ENCODE results near the gene KCTD13.
A peak's percentile ranks its signal among the peaks of the same experiment; 100 is the strongest.

Gene KCTD13

DNA sequence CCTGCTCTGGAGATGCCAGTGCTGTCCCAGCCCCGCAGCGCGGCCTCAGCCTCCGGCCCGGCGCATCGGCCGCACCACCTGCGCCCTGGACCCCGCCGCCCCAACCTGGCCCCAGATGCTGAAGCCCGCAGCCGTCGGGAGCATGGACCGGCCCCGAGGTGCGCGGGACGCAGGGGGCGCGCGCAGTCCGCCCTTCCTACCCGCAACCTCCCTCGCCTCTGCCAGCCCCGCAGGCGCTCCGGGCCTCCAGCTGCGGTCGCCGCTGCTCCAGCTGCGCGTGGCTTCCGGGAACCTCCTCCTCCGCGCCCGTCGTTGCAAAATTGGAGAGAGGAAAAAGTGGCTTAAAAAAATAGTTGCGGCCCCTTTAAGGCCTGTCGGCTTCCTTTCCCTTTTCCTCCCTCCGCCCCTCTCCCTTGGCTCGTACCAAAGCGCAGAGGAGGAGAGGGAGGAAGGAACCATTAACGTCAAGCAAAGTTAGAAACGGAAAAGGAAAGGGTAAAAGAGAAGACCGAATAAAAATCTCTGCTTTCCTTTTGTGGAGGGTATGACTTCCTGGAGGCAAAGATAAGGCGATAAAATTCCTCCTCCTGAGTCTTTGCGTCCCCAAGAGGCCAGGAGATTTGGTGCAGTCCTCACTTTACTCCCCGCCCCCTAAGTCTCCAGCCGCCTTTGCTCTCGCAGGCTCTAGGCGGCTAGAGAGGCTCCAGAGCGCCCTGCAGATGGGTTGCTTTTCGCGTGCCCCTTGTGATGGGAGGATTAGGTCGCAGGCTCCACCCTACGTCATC lies 63.0 kb downstream of the KCTD13 start, which contains the start of gene CDIPT (continued):
- TF ChIP-seq, protein P1, sequence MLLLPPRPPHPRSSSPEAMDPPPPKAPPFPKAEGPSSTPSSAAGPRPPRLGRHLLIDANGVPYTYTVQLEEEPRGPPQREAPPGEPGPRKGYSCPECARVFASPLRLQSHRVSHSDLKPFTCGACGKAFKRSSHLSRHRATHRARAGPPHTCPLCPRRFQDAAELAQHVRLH (tag by site-specific recombination; IDR thresholded peaks at IDR 0.05) = peak; percentile 78; the same call in 1 of the 2 replicates
- TF ChIP-seq, protein P2, sequence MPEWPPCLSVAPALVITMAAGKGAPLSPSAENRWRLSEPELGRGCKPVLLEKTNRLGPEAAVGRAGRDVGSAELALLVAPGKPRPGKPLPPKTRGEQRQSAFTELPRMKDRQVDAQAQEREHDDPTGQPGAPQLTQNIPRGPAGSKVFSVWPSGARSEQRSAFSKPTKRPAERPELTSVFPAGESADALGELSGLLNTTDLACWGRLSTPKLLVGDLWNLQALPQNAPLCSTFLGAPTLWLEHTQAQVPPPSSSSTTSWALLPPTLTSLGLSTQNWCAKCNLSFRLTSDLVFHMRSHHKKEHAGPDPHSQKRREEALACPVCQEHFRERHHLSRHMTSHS (tag by site-specific recombination; IDR thresholded peaks at IDR 0.05) = no peak
- peak; percentile 74 for TF ChIP-seq ZSCAN30 (tag by site-specific recombination; IDR thresholded peaks at IDR 0.05)
- peak; percentile 71 for TF ChIP-seq SP2 (tag by site-specific recombination; IDR thresholded peaks at IDR 0.05)
- no peak for TF ChIP-seq ZNF426 (tag by site-specific recombination; IDR thresholded peaks at IDR 0.05)
- TF ChIP-seq ZNF37A (tag by site-specific recombination; IDR thresholded peaks at IDR 0.05) = no peak
- peak; percentile 47 for TF ChIP-seq ZFHX2 (tag by site-specific recombination; conservative IDR thresholded peaks at IDR 0.05)
- peak; percentile 66; the same call in 1 of the 2 replicates for TF ChIP-seq SALL2 (tag by site-specific recombination; IDR thresholded peaks at IDR 0.05; ENCODE audit: borderline replicate concordance)
- peak; percentile 87 for TF ChIP-seq PRDM1 (tag by site-specific recombination; IDR thresholded peaks at IDR 0.05)
- TF ChIP-seq ZNF24 (tag by site-specific recombination; IDR thresholded peaks at IDR 0.05) = peak; percentile 95
- TF ChIP-seq, protein P3, sequence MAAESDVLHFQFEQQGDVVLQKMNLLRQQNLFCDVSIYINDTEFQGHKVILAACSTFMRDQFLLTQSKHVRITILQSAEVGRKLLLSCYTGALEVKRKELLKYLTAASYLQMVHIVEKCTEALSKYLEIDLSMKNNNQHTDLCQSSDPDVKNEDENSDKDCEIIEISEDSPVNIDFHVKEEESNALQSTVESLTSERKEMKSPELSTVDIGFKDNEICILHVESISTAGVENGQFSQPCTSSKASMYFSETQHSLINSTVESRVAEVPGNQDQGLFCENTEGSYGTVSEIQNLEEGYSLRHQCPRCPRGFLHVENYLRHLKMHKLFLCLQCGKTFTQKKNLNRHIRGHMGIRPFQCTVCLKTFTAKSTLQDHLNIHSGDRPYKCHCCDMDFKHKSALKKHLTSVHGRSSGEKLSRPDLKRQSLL (tag by site-specific recombination; IDR thresholded peaks at IDR 0.05) = no peak; the same call in 1 of the 2 replicates
- peak; percentile 28 for TF ChIP-seq ZNF184 (tag by site-specific recombination; IDR thresholded peaks at IDR 0.05)
- TF ChIP-seq ZNF391 (tag by site-specific recombination; IDR thresholded peaks at IDR 0.05; ENCODE audit: borderline replicate concordance, low read depth) = peak; percentile 72; the same call in 1 of the 2 replicates
- peak; percentile 87; the same call in 1 of the 2 replicates for TF ChIP-seq ZFP69B (tag by site-specific recombination; IDR thresholded peaks at IDR 0.05)
- no peak for TF ChIP-seq MZF1 (tag by site-specific recombination; IDR thresholded peaks at IDR 0.05; ENCODE audit: borderline replicate concordance)
- no peak for TF ChIP-seq ZNF138 (tag by site-specific recombination; IDR thresholded peaks at IDR 0.05; ENCODE audit: borderline replicate concordance)
- TF ChIP-seq, protein P4, sequence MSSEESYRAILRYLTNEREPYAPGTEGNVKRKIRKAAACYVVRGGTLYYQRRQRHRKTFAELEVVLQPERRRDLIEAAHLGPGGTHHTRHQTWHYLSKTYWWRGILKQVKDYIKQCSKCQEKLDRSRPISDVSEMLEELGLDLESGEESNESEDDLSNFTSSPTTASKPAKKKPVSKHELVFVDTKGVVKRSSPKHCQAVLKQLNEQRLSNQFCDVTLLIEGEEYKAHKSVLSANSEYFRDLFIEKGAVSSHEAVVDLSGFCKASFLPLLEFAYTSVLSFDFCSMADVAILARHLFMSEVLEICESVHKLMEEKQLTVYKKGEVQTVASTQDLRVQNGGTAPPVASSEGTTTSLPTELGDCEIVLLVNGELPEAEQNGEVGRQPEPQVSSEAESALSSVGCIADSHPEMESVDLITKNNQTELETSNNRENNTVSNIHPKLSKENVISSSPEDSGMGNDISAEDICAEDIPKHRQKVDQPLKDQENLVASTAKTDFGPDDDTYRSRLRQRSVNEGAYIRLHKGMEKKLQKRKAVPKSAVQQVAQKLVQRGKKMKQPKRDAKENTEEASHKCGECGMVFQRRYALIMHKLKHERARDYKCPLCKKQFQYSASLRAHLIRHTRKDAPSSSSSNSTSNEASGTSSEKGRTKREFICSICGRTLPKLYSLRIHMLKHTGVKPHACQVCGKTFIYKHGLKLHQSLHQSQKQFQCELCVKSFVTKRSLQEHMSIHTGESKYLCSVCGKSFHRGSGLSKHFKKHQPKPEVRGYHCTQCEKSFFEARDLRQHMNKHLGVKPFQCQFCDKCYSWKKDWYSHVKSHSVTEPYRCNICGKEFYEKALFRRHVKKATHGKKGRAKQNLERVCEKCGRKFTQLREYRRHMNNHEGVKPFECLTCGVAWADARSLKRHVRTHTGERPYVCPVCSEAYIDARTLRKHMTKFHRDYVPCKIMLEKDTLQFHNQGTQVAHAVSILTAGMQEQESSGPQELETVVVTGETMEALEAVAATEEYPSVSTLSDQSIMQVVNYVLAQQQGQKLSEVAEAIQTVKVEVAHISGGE (tag by site-specific recombination; conservative IDR thresholded peaks at IDR 0.05; ENCODE audit: low read depth) = peak; percentile 40
- TF ChIP-seq ZBTB7A (tag by site-specific recombination; IDR thresholded peaks at IDR 0.05; ENCODE audit: low read depth) = peak; percentile 28; the same call in 1 of the 2 replicates
- TF ChIP-seq, protein P5, sequence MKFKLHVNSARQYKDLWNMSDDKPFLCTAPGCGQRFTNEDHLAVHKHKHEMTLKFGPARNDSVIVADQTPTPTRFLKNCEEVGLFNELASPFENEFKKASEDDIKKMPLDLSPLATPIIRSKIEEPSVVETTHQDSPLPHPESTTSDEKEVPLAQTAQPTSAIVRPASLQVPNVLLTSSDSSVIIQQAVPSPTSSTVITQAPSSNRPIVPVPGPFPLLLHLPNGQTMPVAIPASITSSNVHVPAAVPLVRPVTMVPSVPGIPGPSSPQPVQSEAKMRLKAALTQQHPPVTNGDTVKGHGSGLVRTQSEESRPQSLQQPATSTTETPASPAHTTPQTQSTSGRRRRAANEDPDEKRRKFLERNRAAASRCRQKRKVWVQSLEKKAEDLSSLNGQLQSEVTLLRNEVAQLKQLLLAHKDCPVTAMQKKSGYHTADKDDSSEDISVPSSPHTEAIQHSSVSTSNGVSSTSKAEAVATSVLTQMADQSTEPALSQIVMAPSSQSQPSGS (tag by site-specific recombination; IDR thresholded peaks at IDR 0.05; ENCODE audit: low read depth) = peak; percentile 97
- TF ChIP-seq, protein P6, sequence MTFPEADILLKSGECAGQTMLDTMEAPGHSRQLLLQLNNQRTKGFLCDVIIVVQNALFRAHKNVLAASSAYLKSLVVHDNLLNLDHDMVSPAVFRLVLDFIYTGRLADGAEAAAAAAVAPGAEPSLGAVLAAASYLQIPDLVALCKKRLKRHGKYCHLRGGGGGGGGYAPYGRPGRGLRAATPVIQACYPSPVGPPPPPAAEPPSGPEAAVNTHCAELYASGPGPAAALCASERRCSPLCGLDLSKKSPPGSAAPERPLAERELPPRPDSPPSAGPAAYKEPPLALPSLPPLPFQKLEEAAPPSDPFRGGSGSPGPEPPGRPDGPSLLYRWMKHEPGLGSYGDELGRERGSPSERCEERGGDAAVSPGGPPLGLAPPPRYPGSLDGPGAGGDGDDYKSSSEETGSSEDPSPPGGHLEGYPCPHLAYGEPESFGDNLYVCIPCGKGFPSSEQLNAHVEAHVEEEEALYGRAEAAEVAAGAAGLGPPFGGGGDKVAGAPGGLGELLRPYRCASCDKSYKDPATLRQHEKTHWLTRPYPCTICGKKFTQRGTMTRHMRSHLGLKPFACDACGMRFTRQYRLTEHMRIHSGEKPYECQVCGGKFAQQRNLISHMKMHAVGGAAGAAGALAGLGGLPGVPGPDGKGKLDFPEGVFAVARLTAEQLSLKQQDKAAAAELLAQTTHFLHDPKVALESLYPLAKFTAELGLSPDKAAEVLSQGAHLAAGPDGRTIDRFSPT (tag by site-specific recombination; IDR thresholded peaks at IDR 0.05) = no peak
- TF ChIP-seq ZNF610 (tag by site-specific recombination; IDR thresholded peaks at IDR 0.05; ENCODE audit: borderline replicate concordance) = 0 out of 2 replicates have a peak, but pooled peaks have one; percentile 61
- no peak for TF ChIP-seq ZNF621 (tag by site-specific recombination; IDR thresholded peaks at IDR 0.05)
- TF ChIP-seq, protein P7, sequence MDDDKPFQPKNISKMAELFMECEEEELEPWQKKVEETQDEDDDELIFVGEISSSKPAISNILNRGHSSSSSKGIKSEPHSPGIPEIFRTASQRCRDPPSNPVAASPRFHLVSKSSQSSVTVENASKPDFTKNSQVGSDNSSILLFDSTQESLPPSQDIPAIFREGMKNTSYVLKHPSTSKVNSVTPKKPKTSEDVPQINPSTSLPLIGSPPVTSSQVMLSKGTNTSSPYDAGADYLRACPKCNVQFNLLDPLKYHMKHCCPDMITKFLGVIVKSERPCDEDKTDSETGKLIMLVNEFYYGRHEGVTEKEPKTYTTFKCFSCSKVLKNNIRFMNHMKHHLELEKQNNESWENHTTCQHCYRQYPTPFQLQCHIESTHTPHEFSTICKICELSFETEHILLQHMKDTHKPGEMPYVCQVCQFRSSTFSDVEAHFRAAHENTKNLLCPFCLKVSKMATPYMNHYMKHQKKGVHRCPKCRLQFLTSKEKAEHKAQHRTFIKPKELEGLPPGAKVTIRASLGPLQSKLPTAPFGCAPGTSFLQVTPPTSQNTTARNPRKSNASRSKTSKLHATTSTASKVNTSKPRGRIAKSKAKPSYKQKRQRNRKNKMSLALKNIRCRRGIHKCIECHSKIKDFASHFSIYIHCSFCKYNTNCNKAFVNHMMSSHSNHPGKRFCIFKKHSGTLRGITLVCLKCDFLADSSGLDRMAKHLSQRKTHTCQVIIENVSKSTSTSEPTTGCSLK (tag by site-specific recombination; IDR thresholded peaks at IDR 0.05) = no peak
- TF ChIP-seq, protein P8, sequence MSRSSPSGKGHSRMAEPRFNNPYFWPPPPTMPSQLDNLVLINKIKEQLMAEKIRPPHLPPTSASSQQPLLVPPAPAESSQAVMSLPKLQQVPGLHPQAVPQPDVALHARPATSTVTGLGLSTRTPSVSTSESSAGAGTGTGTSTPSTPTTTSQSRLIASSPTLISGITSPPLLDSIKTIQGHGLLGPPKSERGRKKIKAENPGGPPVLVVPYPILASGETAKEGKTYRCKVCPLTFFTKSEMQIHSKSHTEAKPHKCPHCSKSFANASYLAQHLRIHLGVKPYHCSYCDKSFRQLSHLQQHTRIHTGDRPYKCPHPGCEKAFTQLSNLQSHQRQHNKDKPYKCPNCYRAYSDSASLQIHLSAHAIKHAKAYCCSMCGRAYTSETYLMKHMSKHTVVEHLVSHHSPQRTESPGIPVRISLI (tag by site-specific recombination; IDR thresholded peaks at IDR 0.05) = peak; percentile 87
- TF ChIP-seq ZBTB20 (tag by site-specific recombination; IDR thresholded peaks at IDR 0.05) = peak; percentile 47
